WTC11 (cell line): ENCODE data around the gene NOSTRIN. TPM values are rescaled to one million over a fixed set of nuclear protein-coding genes. Genes with fewer than 3 reads are reported as not detected.

Experiments
- ATAC-seq: fragments of 200-7000 bp; cut with Tn5 transposase; 2 replicates; pipeline ENCODE4 v1.10.0; 2021; ENCODE audit warnings: mild to moderate bottlenecking, moderate library complexity
- CTCF ChIA-PET: fragments of 300-600 bp; sonication (Branson Sonifier 250); formaldehyde crosslinking; loops from one replicate; lab custom pipeline; 2021; ENCODE audit warnings: antibody characterized with exemption; lab: Charles Lee
- POLR2A ChIA-PET: fragments of 350-600 bp; sonication (Branson Sonifier 250); formaldehyde crosslinking; loops from one replicate; lab custom pipeline; 2021; ENCODE audit warnings: antibody characterized with exemption; lab: Charles Lee
- DNase-seq: peaks from one replicate; pipeline ENCODE4 v3.0.0; 2021; ENCODE audit warnings: low spot score
- H3K27ac Mint-ChIP-seq: 2 replicates; pipeline ENCODE4 v1.8.0; 2021; ENCODE audit warnings: mixed read lengths
- H3K27me3 Mint-ChIP-seq: 2 replicates; pipeline ENCODE4 v1.8.0; 2021; ENCODE audit warnings: low read depth, mild to moderate bottlenecking, moderate library complexity, mixed read lengths
- H3K36me3 Mint-ChIP-seq: 2 replicates; pipeline ENCODE4 v1.8.0; 2021; ENCODE audit warnings: mixed read lengths
- H3K4me1 Mint-ChIP-seq: 2 replicates; pipeline ENCODE4 v1.8.0; 2022; ENCODE audit warnings: mixed read lengths
- H3K4me3 Mint-ChIP-seq: 2 replicates; pipeline ENCODE4 v1.8.0; 2021; ENCODE audit warnings: mild to moderate bottlenecking, moderate library complexity, mixed read lengths
- H3K9me3 Mint-ChIP-seq: 2 replicates; pipeline ENCODE4 v1.8.0; 2021; ENCODE audit warnings: mixed read lengths
- ATF3 ChIP-seq: sonication (generic); formaldehyde crosslinking; conservative IDR thresholded peaks from 2 replicates; pipeline ENCODE4 v1.8.1; 2022; ENCODE audit warnings: mild to moderate bottlenecking, missing genetic modification reagents
- E2F4 ChIP-seq: sonication (generic); formaldehyde crosslinking; IDR thresholded peaks from 2 replicates; pipeline ENCODE4 v1.8.1; 2022; ENCODE audit warnings: low read depth, mild to moderate bottlenecking, moderate library complexity, missing genetic modification reagents, borderline replicate concordance
- ESRRA ChIP-seq: sonication (generic); formaldehyde crosslinking; IDR thresholded peaks from 2 replicates; pipeline ENCODE4 v1.8.1; 2022; ENCODE audit warnings: mild to moderate bottlenecking, missing genetic modification reagents, borderline replicate concordance
- ETV6 ChIP-seq: sonication (generic); formaldehyde crosslinking; IDR thresholded peaks from 2 replicates; pipeline ENCODE4 v1.8.1; 2022; ENCODE audit warnings: mild to moderate bottlenecking, missing genetic modification reagents
- FOXJ3 ChIP-seq: sonication (generic); formaldehyde crosslinking; IDR thresholded peaks from 2 replicates; pipeline ENCODE4 v1.9.0; 2021; ENCODE audit warnings: missing genetic modification reagents, mild to moderate bottlenecking, borderline replicate concordance
- HMGXB4 ChIP-seq: sonication (generic); formaldehyde crosslinking; IDR thresholded peaks from 2 replicates; pipeline ENCODE4 v1.8.1; 2023; ENCODE audit warnings: mild to moderate bottlenecking, moderate library complexity, missing genetic modification reagents
- NFYB ChIP-seq: sonication (generic); formaldehyde crosslinking; conservative IDR thresholded peaks from 2 replicates; pipeline ENCODE4 v1.8.0; 2022; ENCODE audit warnings: low read depth, missing genetic modification reagents
- NR2C2 ChIP-seq: sonication (generic); formaldehyde crosslinking; IDR thresholded peaks from 2 replicates; pipeline ENCODE4 v1.8.0; 2022; ENCODE audit warnings: mild to moderate bottlenecking, missing genetic modification reagents
- PRDM15 ChIP-seq: sonication (generic); formaldehyde crosslinking; IDR thresholded peaks from 2 replicates; pipeline ENCODE4 v1.8.0; 2022; ENCODE audit warnings: missing genetic modification reagents
- SOX15 ChIP-seq: fragments of 250-450 bp; sonication (Bioruptor Pico); IDR thresholded peaks from 2 replicates; pipeline ENCODE4 v1.9.0; 2021; ENCODE audit warnings: mild to moderate bottlenecking
- TCF7 ChIP-seq: sonication (generic); formaldehyde crosslinking; IDR thresholded peaks from 2 replicates; pipeline ENCODE4 v1.8.0; 2022; ENCODE audit warnings: mild to moderate bottlenecking, low read depth, missing genetic modification reagents, moderate library complexity
- TEAD1 ChIP-seq: sonication (generic); formaldehyde crosslinking; IDR thresholded peaks from 2 replicates; pipeline ENCODE4 v1.8.0; 2022; ENCODE audit warnings: mild to moderate bottlenecking, missing genetic modification reagents
- TEAD4 ChIP-seq: sonication (generic); formaldehyde crosslinking; IDR thresholded peaks from 2 replicates; pipeline ENCODE4 v1.8.0; 2022; ENCODE audit warnings: mild to moderate bottlenecking, missing genetic modification reagents
- USF2 ChIP-seq: sonication (generic); formaldehyde crosslinking; IDR thresholded peaks from 2 replicates; pipeline ENCODE4 v1.8.1; 2023; ENCODE audit warnings: mild to moderate bottlenecking, missing genetic modification reagents, moderate library complexity
- ZBTB21 ChIP-seq: sonication (generic); formaldehyde crosslinking; IDR thresholded peaks from 2 replicates; pipeline ENCODE4 v1.8.1; 2023; ENCODE audit warnings: mild to moderate bottlenecking, missing genetic modification reagents, borderline replicate concordance
- ZNF263 ChIP-seq: sonication (generic); formaldehyde crosslinking; IDR thresholded peaks from 2 replicates; pipeline ENCODE4 v1.8.1; 2022; ENCODE audit warnings: low read depth, mild to moderate bottlenecking, moderate library complexity, missing genetic modification reagents
- ZNF317 ChIP-seq: sonication (generic); formaldehyde crosslinking; IDR thresholded peaks from 2 replicates; pipeline ENCODE4 v1.8.1; 2023; ENCODE audit warnings: low read depth, mild to moderate bottlenecking, moderate library complexity, missing genetic modification reagents, borderline replicate concordance
- total RNA-seq: library from RNA; stranded (reverse); gene quantifications from 3 replicates; pipeline ENCODE4 v1.2.3, GENCODE V29; 2021

Gene NOSTRIN
- total RNA-seq, 1 experiment from 2014 or later: 0.22 TPM

GRCh38 chr2:168782271-168782670 is 20.2 kb upstream of the NOSTRIN start (continued):
- TF ChIP-seq HMGXB4 (CRISPR knock-in tag) (no peak), E2F4 (CRISPR knock-in tag) (no peak), ZNF317 (CRISPR knock-in tag) (no peak)
- TF ChIP-seq, all 79 proteins: peak for 0

GRCh38 chr2:168784993-168785392 is 17.4 kb upstream of the NOSTRIN start:
- TF ChIP-seq USF2 (CRISPR knock-in tag) (no peak), TEAD4 (no peak), FOXJ3 (CRISPR knock-in tag) (no peak), ETV6 (CRISPR knock-in tag) (no peak), E2F4 (CRISPR knock-in tag) (no peak), HMGXB4 (CRISPR knock-in tag) (no peak), ATF3 (CRISPR knock-in tag) (no peak), TEAD1 (CRISPR knock-in tag) (no peak), ZNF263 (CRISPR knock-in tag) (no peak), SOX15 (CRISPR knock-in tag) (no peak), ZBTB21 (no peak), ESRRA (CRISPR knock-in tag) (no peak), NFYB (no peak), PRDM15 (CRISPR knock-in tag) (no peak), NR2C2 (CRISPR knock-in tag) (no peak), TCF7 (no peak)
- ChIA-PET CTCF (interaction anchor here (0.6 kb wide), 1 partner anchor 1260 kb away, joined by 3 read pairs; no protein-coding TSS in a partner anchor), POLR2A (no interaction called here)
- Mint-ChIP-seq H3K27ac (no peak overlapping the region), H3K4me3 (no peak overlapping the region), H3K9me3 (no peaks in the 10 kb centered on the region), H3K27me3 (no peaks in the 10 kb centered on the region), H3K4me1 (peaks cover 35% of the 10 kb centered on the region), H3K36me3 (no peaks in the 10 kb centered on the region)
- ATAC-seq: no peak
- no peak for DNase-seq
